GM12874 (cell line): ENCODE measurements around the gene ZMYM2.

Experiments
- CTCF ChIP-seq: IDR thresholded peaks from 2 replicates; pipeline ENCODE4 v1.5.1; 2011; ENCODE audit warnings: low read depth, mild to moderate bottlenecking, control low read depth, low read length, moderate library complexity; ENCODE audit not compliant: insufficient read depth

Gene ZMYM2

GRCh38 chr13:20127262-20127561 is 168.7 kb downstream of the ZMYM2 start:
- no peak for TF ChIP-seq CTCF

- peak; percentile 76 for TF ChIP-seq CTCF
Measured at GRCh38 chr13:20127562-20128458, 169.3 kb downstream of the ZMYM2 start.

- TF ChIP-seq CTCF, result peak; percentile 37; the same call in 1 of the 2 replicates
Measured at GRCh38 chr13:20128459-20128931, 170.0 kb downstream of the ZMYM2 start.

- TF ChIP-seq CTCF, result no peak
Measured at GRCh38 chr13:20129076-20129475, 170.5 kb downstream of the ZMYM2 start.

- no peak for TF ChIP-seq CTCF
Measured at GRCh38 chr13:20130012-20130411, 171.5 kb downstream of the ZMYM2 start.

GRCh38 chr13:20130652-20131051 is 172.1 kb downstream of the ZMYM2 start:
- no peak for TF ChIP-seq CTCF

- TF ChIP-seq CTCF, result no peak
Measured at GRCh38 chr13:20131057-20131832, 172.7 kb downstream of the ZMYM2 start.
